ENCODE data around the gene SPAG9.
A peak's percentile ranks its signal among the peaks of the same experiment; 100 is the strongest.
"Not testable (repeated sequence)": the region's sequence is repeated elsewhere in the genome, so short reads cannot be mapped to it uniquely, and the experiment has no call there.

SPAG9 gene

DNA sequence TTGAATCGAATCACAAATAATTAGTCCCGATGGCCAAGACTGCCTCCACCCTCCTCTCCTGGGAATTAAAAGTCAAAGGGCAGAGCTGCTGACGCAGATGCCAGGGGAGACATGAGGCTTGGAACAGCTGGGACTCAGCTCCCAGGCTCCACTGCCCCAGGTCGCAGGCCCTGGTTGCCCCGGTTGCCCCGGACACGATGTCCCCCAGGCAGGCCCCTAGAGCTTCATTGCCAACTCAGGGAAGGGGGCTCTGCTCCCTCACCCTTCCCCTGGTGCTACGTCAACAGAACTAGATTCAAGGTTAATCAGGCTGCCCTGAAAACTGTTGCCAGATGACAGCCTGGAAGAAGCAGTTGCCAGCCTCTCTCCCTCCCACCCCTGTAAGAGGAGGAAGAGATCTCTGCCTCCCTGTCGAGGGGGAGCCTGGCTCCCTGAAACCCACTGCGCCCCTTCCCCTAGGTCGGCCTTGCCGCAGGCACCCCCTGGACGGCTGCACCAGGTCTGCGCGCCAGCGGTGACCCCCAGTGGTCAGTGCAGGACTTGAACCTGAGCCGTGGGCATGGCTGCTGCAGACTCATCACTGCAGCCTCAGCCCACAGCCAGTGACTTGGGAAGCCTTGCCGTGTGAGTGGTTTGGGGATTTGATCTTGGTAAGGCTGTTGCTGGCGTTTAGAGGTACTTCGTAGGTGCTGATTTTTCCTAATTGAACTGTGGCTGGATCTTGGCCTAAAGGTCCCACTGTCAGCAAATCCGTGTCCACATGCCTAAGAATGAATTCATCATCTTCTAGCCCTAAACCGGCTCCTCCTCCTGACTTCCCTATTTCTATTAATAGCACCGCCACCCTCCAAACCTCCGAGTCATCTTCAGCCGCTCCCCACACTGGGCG, 170.4 kb downstream of the SPAG9 start:
- peak; percentile 36 for DNase-seq

DNA sequence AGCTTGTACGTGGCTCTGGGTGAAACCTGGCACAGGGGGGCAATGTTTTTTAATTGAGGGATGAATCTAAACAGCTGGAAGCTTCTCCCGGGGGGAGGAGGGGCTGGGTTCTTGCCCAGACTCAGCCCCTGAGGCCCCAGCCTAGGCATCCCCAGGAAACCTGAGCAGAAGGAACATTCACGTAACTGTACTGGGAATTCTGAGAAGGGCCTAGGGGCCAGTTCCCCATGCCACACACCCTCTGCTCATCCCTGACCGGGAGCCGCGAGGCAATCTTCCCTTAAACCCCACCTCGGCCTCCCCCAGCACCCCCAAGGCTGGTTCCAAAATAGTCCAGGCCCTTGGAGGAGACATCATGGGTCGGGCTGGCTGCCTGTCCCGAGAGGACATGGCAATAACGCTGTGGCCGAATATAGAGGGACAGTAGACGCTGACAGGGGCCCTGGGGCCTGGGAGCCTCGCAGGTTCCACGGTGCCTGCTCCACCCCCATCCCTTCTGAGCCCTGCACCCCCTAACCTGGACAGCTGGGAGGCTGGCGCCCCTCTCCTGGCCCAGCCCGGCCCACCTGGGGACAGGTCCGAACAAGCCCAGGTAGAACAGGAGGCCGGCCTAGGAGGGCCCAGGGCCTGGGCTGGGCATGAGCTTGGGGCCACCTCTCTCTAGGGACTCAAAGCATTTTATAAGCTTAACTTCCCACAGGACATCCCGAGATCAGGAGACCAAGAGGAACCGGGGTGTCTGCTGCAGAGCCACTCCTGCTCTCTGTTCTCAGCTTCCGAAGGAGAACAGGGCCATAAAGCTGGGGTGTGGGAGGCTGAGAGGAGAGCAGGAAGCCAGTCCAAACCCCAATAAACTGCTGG, 171.3 kb downstream of the SPAG9 start:
- no peak for DNase-seq

GRCh38 chr17:50948711-50949110, 172.0 kb downstream of the SPAG9 start:
- DNase-seq, result no peak

- DNase-seq, result no peak
Measured at GRCh38 chr17:50947782-50948543, 172.7 kb downstream of the SPAG9 start.

- DNase-seq, result no peak
Measured at GRCh38 chr17:50946891-50947781, 173.5 kb downstream of the SPAG9 start.

DNA sequence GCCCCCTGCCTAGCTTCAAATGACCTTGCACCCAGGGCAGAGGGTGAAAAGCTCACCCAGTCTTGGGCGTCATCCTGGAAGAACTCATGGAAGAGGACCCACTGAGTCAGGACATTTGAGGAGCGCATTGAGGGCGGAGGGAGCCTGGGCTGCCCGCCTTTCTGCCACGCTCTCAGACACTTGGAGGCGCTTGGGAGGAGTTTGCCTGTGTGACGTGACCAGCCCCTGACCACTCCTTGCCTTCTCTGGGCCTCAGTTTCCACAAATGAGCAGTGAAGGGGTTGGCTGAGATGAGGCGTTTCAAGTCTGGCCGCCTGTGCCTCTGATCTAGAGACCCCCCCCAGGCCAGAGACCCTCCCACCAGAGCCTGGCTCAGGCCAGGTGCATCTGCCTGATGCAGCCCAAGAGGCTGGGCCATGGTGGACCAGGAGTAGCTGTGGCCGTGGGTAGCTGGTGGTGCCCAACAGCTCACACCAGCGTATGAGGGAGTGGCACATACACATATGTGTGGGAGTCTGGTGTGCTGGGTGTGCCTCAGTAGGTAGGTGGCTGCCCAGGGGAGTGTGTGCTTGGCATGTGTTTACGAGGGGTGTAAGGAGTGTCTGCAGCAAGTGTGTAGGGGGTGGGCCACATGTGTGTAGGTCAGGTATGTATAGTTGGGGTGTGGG, 174.3 kb downstream of the SPAG9 start:
- DNase-seq, result no peak

GRCh38 chr17:50945779-50946222, 174.9 kb downstream of the SPAG9 start:
- DNase-seq, result no peak

GRCh38 chr17:50944902-50945720, 175.6 kb downstream of the SPAG9 start:
- DNase-seq, result no peak

- DNase-seq, result peak; percentile 75
Measured at GRCh38 chr17:50944054-50944901, 176.4 kb downstream of the SPAG9 start.

DNA sequence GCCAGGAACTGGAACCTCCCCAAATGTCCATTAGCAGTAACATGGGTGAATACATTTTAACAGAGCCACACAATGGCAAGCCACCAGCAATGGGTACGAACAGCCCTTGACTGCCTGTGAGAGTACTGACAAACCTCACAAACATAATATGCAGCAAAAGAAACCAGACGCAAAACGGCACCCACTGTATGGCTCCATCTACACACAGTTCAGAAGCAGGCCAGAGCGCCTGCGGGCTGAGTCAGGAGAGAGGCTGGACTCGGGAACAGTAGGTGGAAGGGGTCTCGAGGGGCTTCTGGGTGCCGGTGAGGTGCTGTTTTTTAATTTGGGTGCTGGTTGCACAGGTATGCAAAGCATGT, 177.1 kb downstream of the SPAG9 start:
- no peak for DNase-seq

- DNase-seq, result not testable (repeated sequence)
Measured at GRCh38 chr17:50941676-50942048, 179.0 kb downstream of the SPAG9 start.

DNA sequence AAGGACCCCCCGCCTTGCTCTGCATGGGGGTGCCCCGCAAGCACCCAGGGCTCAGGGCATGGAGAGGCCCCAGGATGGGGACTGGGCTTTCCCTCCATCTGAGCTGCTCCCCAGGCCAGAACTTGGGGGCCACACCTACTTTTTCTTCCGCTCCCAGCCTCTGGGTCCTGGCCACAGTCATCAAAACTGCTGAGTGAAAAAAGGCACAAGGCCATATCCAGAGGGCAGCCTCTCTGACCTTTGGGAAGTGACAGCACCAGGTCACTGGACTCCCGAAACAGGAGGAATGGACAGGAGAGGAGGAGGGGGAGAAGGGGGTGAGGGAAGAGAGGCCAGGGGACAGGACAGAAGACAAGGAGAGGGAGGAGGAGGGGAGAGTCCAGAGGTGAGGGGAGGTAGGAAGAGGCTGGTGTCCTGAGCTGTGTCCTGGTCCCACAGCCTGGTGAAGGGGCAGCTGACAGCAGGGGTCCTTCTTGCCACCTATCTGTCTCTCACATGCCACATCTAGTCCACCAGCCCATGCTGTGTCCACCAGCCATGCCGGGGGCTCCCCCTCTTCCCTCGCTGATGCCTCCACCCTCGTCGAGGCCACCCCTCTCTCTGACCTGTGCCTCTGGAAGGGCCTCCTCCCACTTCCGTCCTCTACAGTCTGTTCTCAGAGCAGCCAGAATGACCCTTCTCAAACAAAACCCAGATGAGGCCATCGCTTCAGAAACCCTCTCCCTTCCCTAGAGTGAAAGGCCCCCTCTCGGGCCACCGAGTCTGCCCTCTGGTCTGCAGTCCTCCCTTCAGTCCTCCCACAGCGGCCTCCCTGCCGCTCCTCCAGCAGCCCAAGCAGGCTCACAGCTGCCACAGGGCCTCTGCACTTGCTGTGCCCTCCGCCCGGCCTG, 180.6 kb downstream of the SPAG9 start:
- no peak for DNase-seq

DNA sequence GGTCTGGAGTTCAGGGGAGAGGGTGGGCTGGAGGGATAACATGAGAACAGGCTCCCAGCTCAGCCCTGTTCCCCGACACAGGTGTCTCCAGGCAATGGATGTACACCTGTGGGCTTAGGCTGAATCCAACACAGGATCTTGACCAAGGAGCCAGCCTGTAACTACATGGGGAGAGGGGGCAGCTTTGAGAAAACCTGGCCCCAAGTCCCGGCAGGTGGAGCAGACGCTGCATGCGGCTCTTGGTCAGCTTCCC, 181.2 kb downstream of the SPAG9 start:
- DNase-seq, result no peak

DNA sequence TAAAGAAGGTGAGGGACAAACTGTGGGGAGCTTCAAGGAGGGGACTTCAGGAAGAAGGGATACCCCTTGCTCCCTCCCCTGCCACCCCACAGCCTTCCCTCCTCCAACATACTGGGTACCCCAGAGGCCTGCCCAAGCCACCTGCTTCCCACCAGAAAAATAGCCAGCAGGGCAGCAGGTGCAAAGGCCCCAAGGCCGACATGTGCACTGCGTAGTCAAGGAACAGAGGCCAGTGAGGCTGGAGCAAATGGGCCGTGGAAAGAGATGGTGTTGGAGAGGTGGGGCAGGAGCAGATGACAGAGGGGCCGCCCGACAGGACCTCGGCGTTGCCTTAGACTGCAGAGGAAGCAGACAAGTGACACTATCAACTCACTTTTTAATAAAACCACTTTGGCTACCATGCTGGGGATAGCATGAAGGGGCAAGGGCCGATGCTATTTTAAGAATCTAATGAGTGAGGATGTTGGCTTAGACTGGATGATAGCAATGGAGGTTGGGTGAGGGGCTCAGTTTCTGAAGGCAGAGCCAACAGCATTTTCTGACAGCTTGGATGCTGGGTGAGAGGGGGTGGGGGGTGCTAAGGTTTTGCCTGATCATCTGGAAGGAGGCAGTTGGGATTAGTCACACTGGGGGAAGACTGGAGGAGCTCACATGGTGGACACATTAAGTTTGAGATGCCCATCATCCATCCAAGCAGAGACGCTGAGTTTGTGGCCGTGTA, 181.7 kb downstream of the SPAG9 start:
- no peak for DNase-seq

DNA sequence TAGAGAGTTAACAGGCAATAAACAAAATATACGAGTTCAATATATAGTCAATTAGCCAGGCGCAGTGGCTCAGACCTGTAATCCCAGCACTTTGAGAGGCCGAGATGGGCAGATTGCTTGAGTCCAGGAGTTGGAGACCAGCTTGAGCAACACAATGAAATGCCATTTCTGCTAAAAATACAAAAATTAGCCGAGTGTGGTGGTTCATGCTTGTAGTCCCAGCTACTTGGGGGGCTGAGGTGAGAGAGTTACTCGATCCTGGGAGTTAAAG, 184.7 kb downstream of the SPAG9 start:
- DNase-seq, result no peak

DNA sequence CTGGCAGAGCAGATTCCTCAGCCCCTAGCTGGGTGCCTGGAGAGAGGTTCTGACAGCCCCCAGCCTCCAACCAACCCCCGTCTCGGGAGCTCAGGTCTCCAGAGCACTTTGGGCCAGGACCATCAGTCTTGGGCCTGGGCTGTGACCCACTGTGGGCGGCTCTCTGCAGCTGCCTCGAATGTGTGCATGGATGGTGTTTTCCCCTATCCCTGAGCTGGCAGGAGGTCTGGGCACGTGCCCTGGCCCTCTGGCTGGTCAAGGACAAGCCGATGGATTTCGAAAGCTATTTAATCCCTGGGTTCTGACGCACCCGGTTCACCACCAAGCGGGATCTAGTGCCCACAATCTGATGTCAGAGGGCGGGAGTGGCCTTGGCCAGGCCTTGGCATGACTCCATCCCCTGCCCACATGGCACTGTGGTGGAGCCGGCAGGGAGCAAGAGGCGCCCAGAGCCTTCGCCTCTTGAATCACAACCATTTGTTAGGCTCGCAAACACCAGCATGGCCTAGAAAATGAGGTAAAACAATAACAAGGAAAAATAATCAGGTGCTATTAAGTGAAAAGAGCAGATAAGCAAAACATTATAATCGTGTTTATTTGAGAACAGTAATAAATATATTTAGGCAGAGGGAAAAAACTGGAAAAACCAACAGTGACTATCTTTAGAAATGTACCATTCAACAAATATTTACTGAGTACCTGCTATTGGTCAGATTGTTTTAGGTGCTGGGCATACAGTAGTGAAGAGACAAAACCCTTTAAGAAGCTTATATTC, 185.3 kb downstream of the SPAG9 start:
- DNase-seq, result no peak

DNA sequence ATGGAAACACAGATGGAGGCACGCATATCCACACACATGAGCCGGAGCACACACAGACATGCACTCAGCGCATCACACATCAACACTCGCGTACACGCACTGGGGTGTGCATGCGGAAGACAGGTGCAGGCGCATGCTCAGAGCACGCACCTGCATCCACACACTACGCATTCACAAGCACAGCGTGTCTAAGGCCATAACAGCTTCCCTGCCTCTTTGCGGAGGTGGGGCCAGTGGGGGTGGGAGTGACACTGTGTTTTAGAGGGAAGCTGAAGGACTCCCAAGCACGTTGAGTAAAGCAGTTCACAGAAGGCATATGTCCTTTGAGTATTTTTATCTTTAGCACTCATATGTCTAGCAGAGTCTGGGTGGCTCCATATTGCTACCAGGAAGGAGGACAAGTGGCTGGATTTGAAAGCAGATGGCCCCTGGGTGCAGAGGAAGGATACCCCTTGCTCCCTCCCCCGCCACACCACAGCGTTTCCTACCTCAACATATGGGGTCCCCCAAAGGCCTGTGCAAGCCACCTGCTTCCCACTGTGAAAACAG, 185.9 kb downstream of the SPAG9 start:
- DNase-seq, result no peak
